ENCODE measurements around the gene MACO1.

Gene MACO1

DNA sequence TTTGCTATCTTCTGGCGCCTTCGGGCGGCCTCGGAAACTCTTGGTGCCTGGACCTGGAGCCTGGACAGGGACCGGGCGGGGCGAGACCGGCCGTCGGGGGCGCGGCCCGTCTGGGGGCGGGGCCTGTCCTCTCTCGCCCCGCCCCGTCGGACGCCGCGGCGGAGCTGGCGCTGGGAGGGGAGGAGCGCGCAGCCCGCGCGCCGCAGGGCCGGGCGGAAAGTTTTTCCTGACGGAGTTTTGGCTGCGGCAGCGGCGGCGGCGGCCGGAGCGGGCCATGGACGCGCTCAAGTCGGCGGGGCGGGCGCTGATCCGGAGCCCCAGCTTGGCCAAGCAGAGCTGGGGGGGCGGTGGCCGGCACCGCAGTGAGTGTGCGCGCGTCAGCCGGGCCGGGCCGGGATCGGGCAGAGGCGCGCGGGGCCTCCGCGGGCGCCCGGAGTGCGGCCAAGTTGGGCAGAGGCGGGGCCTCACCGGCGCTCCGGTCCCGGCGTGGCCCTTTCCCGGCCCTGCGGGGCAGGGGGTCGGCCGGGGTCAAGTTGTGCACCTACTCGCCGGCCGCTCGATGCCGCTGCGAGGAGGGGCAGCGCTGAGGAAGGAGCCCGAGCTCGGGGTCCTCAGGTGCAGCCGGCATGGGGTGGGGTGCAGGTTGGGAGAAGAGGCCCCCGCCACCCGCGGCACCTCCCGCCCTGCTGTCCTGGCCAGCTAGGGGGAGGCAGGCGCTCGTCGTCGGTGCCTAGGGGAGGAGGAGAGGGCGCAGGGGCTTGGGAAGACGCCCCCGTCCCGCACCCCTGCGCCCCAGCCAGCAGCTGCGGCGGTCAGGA lies 112.9 kb downstream of the MACO1 start, which contains the start of gene LDLRAP1:
TSS of gene LDLRAP1 (plus strand) at position 182 of the 818 bp plus-strand sequence. CDS start at position 275, 93 bp downstream.
- no peak for DNase-seq (ENCODE audit: low read depth)

GRCh38 chr1:25544243-25544764 lies 113.6 kb downstream of the MACO1 start:
- no peak for DNase-seq (ENCODE audit: low read depth)

- no peak for DNase-seq (ENCODE audit: low read depth)
Observed at GRCh38 chr1:25544819-25545218, 114.1 kb downstream of the MACO1 start.

GRCh38 chr1:25545767-25546166 lies 115.1 kb downstream of the MACO1 start:
- DNase-seq (ENCODE audit: low read depth), result no peak

- DNase-seq (ENCODE audit: low read depth), result no peak
Observed at GRCh38 chr1:25546193-25546592, 115.5 kb downstream of the MACO1 start.

GRCh38 chr1:25548601-25549000 lies 117.9 kb downstream of the MACO1 start:
- DNase-seq (ENCODE audit: low read depth), result no peak

DNA sequence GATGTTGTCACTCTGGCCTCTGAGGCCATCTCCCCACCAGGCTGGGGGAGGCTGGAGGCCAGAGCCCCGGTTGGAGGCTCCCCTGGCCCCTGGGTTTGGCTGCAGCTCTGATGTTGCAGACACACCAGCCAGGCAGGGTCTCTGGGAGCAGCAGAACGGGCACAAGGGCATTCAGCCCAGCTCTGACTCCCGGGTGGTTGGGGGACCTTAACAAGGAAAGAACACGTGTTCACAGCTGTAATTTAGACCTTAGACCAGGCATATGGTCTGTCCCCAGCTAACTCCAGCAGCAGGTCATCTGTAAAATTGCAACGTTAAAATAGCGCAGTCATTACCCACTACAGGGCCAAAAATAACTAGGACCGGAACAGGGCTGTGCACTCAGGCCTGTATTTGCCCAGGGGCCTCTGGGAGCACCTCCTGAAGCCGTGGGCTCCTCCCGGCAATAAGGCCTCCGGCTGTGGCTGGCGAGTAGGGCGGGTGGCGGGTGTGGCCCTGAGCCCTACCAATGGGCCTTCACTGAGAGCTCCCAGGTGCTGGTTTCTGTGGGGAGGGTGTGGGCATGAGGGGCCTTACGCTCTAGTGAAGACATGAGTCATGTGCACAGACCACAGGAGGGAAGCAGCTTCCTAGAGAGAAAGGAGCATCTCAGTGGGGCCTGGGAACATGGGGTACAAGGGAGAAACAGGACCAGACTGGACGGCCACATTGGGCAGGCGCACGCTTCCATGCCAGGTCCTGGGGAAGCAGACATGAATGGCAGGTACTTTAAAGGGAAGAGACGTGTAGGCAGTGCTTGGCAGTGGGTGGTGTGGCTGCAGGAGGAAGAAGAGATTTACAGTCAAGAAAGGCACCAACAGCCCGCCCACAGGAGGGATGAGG lies 118.8 kb downstream of the MACO1 start:
- no peak for DNase-seq (ENCODE audit: low read depth)
